HCT116 (cell line): ENCODE data around the gene ACP1. TPM values are rescaled to one million over a fixed set of nuclear protein-coding genes. Genes with fewer than 3 reads are reported as not detected.

ENCODE experiments used
- ATAC-seq: fragments of 200-7000 bp; cut with Tn5 transposase; 2 replicates; pipeline ENCODE4 v1.9.1; 2020; ENCODE audit warnings: mild to moderate bottlenecking, moderate library complexity
- BruUV-seq: library from RNA; stranded (reverse); fragments of 400-500 nt; replicated peaks from 2 replicates; lab custom pipeline; 2021; lab: Mats Ljungman, UMichigan
- CTCF ChIA-PET: fragments of 300-600 bp; sonication (Branson Sonifier 250); formaldehyde crosslinking; loops from one replicate; lab custom pipeline; 2021; ENCODE audit warnings: antibody characterized with exemption; lab: Charles Lee
- POLR2A ChIA-PET: fragments of 300-600, 350-600 bp; sonication (Branson Sonifier 250); formaldehyde crosslinking; loops from one replicate; lab custom pipeline; 2021; ENCODE audit warnings: antibody characterized with exemption; lab: Charles Lee
- RAD21 ChIA-PET, 2 experiments: fragments of 300-600 bp; sonication (Branson Sonifier 250); formaldehyde crosslinking; loops; one replicate each; lab custom pipeline; 2023; ENCODE audit warnings: low total read pairs in 2 of 2; ENCODE audit not compliant: uncharacterized antibody in 2 of 2, unreplicated experiment in 2 of 2, low non-redundant PET in 1 of 2; lab: Charles Lee
- DNase-seq: peaks from one replicate; pipeline ENCODE4 v3.0.0-alpha.2; 2010; ENCODE audit warnings: low read depth, low spot score
- H2AFZ ChIP-seq: fragments of 200-600 bp; shearing (Covaris generic), sonication (generic); 2 replicates; pipeline ENCODE4 v1.6.1; 2017; ENCODE audit warnings: low read depth, mixed run types, mixed read lengths, antibody characterized with exemption, low read length; ENCODE audit not compliant: poor library complexity, severe bottlenecking
- H3K27ac ChIP-seq: 2 replicates; pipeline ENCODE4 v1.5.1; 2012; ENCODE audit warnings: low read depth, low read length
- H3K27me3 ChIP-seq: fragments of 200-600 bp; sonication (generic); 2 replicates; pipeline ENCODE4 v1.6.1; 2016; ENCODE audit warnings: mixed run types, low read length, mixed read lengths; ENCODE audit not compliant: insufficient read depth
- H3K36me3 ChIP-seq, 2 experiments: fragments of 200-500 bp in 1 of 2; fragments of 200-600 bp in 1 of 2; sonication (Bioruptor generic) in 1 of 2; sonication (generic) in 1 of 2; 2 replicates each; pipeline versions ENCODE4 v1.5.1 to v1.6.1; 2014 to 2016; ENCODE audit warnings: low read length in 2 of 2, inconsistent platforms in 1 of 2, mixed read lengths in 1 of 2, mixed run types in 1 of 2; ENCODE audit not compliant: insufficient read depth in 2 of 2, control insufficient read depth in 1 of 2
- H3K4me1 ChIP-seq, 2 experiments: fragments of 200-600 bp in 1 of 2; sonication (generic) in 1 of 2; 2 replicates each; pipeline versions ENCODE4 v1.5.1 to v1.6.1; 2012 to 2017; ENCODE audit warnings: low read length in 2 of 2, inconsistent platforms in 1 of 2, mild to moderate bottlenecking in 1 of 2, mixed read lengths in 1 of 2, mixed run types in 1 of 2, moderate library complexity in 1 of 2; ENCODE audit not compliant: insufficient read depth in 2 of 2, control insufficient read depth in 1 of 2
- H3K4me2 ChIP-seq: fragments of 200-600 bp; sonication (generic); 2 replicates; pipeline ENCODE4 v1.6.1; 2017; ENCODE audit warnings: mixed run types, low read length, mixed read lengths
- H3K4me3 ChIP-seq, 2 experiments: fragments of 200-600 bp in 1 of 2; sonication (generic) in 1 of 2; replicated peaks in 1 of 2; 2 replicates each; pipeline ENCODE4 v1.5.1; 2011 to 2016; ENCODE audit warnings: low read length in 2 of 2, control low read depth in 1 of 2, low read depth in 1 of 2, mild to moderate bottlenecking in 1 of 2, mixed read lengths in 1 of 2, mixed run types in 1 of 2
- H3K79me2 ChIP-seq: fragments of 200-600 bp; sonication (generic); 2 replicates; pipeline ENCODE4 v1.6.1; 2017; ENCODE audit warnings: mild to moderate bottlenecking, mixed run types, low read length, moderate library complexity, mixed read lengths; ENCODE audit not compliant: insufficient read depth
- H3K9ac ChIP-seq: fragments of 200-600 bp; sonication (generic); 2 replicates; pipeline ENCODE4 v1.6.1; 2016; ENCODE audit warnings: low read length, mixed read lengths
- H3K9me2 ChIP-seq: fragments of 200-600 bp; sonication (generic), shearing (Covaris generic); 2 replicates; pipeline ENCODE4 v1.6.1; 2017; ENCODE audit warnings: mixed run types, mild to moderate bottlenecking, moderate library complexity; ENCODE audit not compliant: insufficient read depth
- H3K9me3 ChIP-seq, 2 experiments: fragments of 200-500 bp in 1 of 2; fragments of 200-600 bp in 1 of 2; sonication (Bioruptor generic) in 1 of 2; sonication (generic) in 1 of 2; 2 replicates each; pipeline ENCODE4 v1.6.1; 2014 to 2017; ENCODE audit warnings: low read length in 2 of 2, mixed read lengths in 2 of 2, inconsistent platforms in 1 of 2, low read depth in 1 of 2, mild to moderate bottlenecking in 1 of 2, mixed run types in 1 of 2, moderate library complexity in 1 of 2; ENCODE audit not compliant: control insufficient read depth in 1 of 2, insufficient read depth in 1 of 2
- H4K20me1 ChIP-seq: fragments of 200-600 bp; sonication (generic), shearing (Covaris generic); 2 replicates; pipeline ENCODE4 v1.6.1; 2017; ENCODE audit warnings: mixed run types, mild to moderate bottlenecking, moderate library complexity; ENCODE audit not compliant: insufficient read depth
- ATF3 ChIP-seq: IDR thresholded peaks from 2 replicates; pipeline ENCODE4 v1.6.1; 2012
- CBX3 ChIP-seq: IDR thresholded peaks from 2 replicates; pipeline ENCODE4 v1.6.1; 2012; ENCODE audit warnings: low read depth
- CEBPB ChIP-seq: IDR thresholded peaks from 2 replicates; pipeline ENCODE4 v1.6.1; 2012; ENCODE audit warnings: low read depth
- CTCF ChIP-seq, 3 experiments: fragments of 200-600 bp in 1 of 3; sonication (generic) in 1 of 3; IDR thresholded peaks in 2 of 3; conservative IDR thresholded peaks in 1 of 3; 2 replicates each; pipeline ENCODE4 v1.5.1; 2012 to 2017; ENCODE audit warnings: low read depth in 2 of 3, low read length in 2 of 3, antibody characterized with exemption in 1 of 3, borderline replicate concordance in 1 of 3, control low read depth in 1 of 3, mild to moderate bottlenecking in 1 of 3, mixed read lengths in 1 of 3, mixed run types in 1 of 3, moderate library complexity in 1 of 3; ENCODE audit not compliant: insufficient read depth in 1 of 3
- EZH2phosphoT487 ChIP-seq: fragments of 200-600 bp; IDR thresholded peaks from 2 replicates; pipeline ENCODE4 v1.6.1; 2018; ENCODE audit warnings: antibody characterized with exemption, borderline replicate concordance
- JUND ChIP-seq: IDR thresholded peaks from 2 replicates; pipeline ENCODE4 v1.6.1; 2012
- MAX ChIP-seq: IDR thresholded peaks from 2 replicates; pipeline ENCODE4 v1.6.1; 2012
- POLR2A ChIP-seq: IDR thresholded peaks from 2 replicates; pipeline ENCODE4 v1.7.0; 2011; ENCODE audit warnings: borderline replicate concordance; ENCODE audit not compliant: insufficient read depth, insufficient read length; ENCODE audit errors: extremely low read depth
- POLR2AphosphoS5 ChIP-seq: IDR thresholded peaks from 2 replicates; pipeline ENCODE4 v1.6.1; 2011; ENCODE audit warnings: mild to moderate bottlenecking, low read depth, low read length, moderate library complexity
- SIN3A ChIP-seq: IDR thresholded peaks from 2 replicates; pipeline ENCODE4 v1.6.1; 2012; ENCODE audit warnings: low read depth
- SRF ChIP-seq: IDR thresholded peaks from 2 replicates; pipeline ENCODE4 v1.6.1; 2012; ENCODE audit warnings: low read depth
- ZBTB33 ChIP-seq: IDR thresholded peaks from 2 replicates; pipeline ENCODE4 v1.6.1; 2011; ENCODE audit warnings: mild to moderate bottlenecking, low read length, moderate library complexity; ENCODE audit not compliant: insufficient replicate concordance; ENCODE audit errors: extremely low read depth
- ZNF274 ChIP-seq: fragments of 200-500 bp; sonication (Bioruptor generic); IDR thresholded peaks from 2 replicates; pipeline ENCODE4 v1.6.1; 2014; ENCODE audit warnings: mild to moderate bottlenecking, low read depth, low read length, inconsistent platforms
- intact Hi-C: fragments of 100-400 bp; cut with micrococcal nuclease; formaldehyde crosslinking; loops from 2 replicates; pipeline ENCODE4 v1.10.0; 2022
- total RNA-seq: library from RNA; stranded (reverse); gene quantifications from one replicate; pipeline ENCODE4 v1.2.1, GENCODE V29; 2021; ENCODE audit not compliant: unreplicated experiment

Gene ACP1
- total RNA-seq, 1 experiment from 2014 or later = 113 TPM

- H3K79me2 ChIP-seq = peaks cover 44% of the 10 kb centered on the region
- ATAC-seq = no peak
- no TSS peak for BruUV-seq
- no peaks in the 10 kb centered on the region for H3K27me3 ChIP-seq
- H4K20me1 ChIP-seq = 0 out of 2 replicates have a peak, but pooled peaks cover 2% of the 10 kb centered on the region
- no peaks in the 10 kb centered on the region for H3K4me1 ChIP-seq
- H3K9me3 ChIP-seq = no peaks in the 10 kb centered on the region
- H3K36me3 ChIP-seq = peaks cover 38 to 49% of the 10 kb centered on the region in 2 experiments
- H3K4me3 ChIP-seq = no peak overlapping the region
- no peak for DNase-seq
- H3K9me2 ChIP-seq = no peaks in the 10 kb centered on the region
- H2AFZ ChIP-seq = no peak overlapping the region
- no peak overlapping the region for H3K4me2 ChIP-seq
- intact Hi-C loops = no loop called here
- ChIA-PET POLR2A (no interaction called here), CTCF (no interaction called here), RAD21 (no interaction called here)
- TF ChIP-seq ZBTB33 (no peak), ZNF274 (no peak), CBX3 (no peak), ATF3 (no peak)
- no peak overlapping the region for H3K9ac ChIP-seq
- H3K27ac ChIP-seq = no peak overlapping the region
Measured at GRCh38 chr2:280650-281110, 15.9 kb downstream of the ACP1 start.

GRCh38 chr2:281381-281780 lies 16.6 kb downstream of the ACP1 start:
- no peak overlapping the region for H3K27ac ChIP-seq
- no peak overlapping the region for H2AFZ ChIP-seq
- no peak overlapping the region for H3K9ac ChIP-seq
- no peak for TF ChIP-seq ZNF274
- no peak for TF ChIP-seq CTCF (IDR thresholded peaks at IDR 0.05 in 2 of 3, conservative IDR thresholded peaks at IDR 0.05 in 1 of 3; ENCODE audit: borderline replicate concordance in 1 of 3, insufficient read depth in 1 of 3, low read depth in 2 of 3, low read length in 2 of 3)
- TF ChIP-seq CEBPB = no peak
- TF ChIP-seq JUND = no peak
- TF ChIP-seq SIN3A = no peak
- no peak for TF ChIP-seq POLR2A
- no peak for TF ChIP-seq MAX
- TF ChIP-seq POLR2AphosphoS5 = no peak
- TF ChIP-seq CBX3 = no peak
- TF ChIP-seq EZH2phosphoT487 = no peak
- no peak for TF ChIP-seq SRF
- intact Hi-C loops = no loop called here
- CTCF ChIA-PET = no interaction called here
- ATAC-seq = no peak
- no peaks in the 10 kb centered on the region for H3K27me3 ChIP-seq
- no peaks in the 10 kb centered on the region for H3K4me1 ChIP-seq
- peaks cover 31 to 43% of the 10 kb centered on the region in 2 experiments for H3K36me3 ChIP-seq
- POLR2A ChIA-PET = no interaction called here
- RAD21 ChIA-PET = no interaction called here
- no peaks in the 10 kb centered on the region for H3K9me3 ChIP-seq
- DNase-seq = no peak
- H4K20me1 ChIP-seq = 0 out of 2 replicates have a peak, but pooled peaks cover 2% of the 10 kb centered on the region
- peaks cover 37% of the 10 kb centered on the region for H3K79me2 ChIP-seq
- BruUV-seq = no TSS peak
- H3K4me3 ChIP-seq = no peak overlapping the region
- H3K4me2 ChIP-seq = no peak overlapping the region
- H3K9me2 ChIP-seq = no peaks in the 10 kb centered on the region
